Stimulated activated CD4-positive, alpha-beta T cell treated with anti-CD3 and anti-CD28 coated beads, Interleukin-4, amount 100 ng/mL, for 1 hour (primary cell): ENCODE measurements around the gene LRFN5.

Experiments used
- DNase-seq: peaks from one replicate; pipeline ENCODE4 v3.0.0-alpha.2; 2020

LRFN5 gene

DNA sequence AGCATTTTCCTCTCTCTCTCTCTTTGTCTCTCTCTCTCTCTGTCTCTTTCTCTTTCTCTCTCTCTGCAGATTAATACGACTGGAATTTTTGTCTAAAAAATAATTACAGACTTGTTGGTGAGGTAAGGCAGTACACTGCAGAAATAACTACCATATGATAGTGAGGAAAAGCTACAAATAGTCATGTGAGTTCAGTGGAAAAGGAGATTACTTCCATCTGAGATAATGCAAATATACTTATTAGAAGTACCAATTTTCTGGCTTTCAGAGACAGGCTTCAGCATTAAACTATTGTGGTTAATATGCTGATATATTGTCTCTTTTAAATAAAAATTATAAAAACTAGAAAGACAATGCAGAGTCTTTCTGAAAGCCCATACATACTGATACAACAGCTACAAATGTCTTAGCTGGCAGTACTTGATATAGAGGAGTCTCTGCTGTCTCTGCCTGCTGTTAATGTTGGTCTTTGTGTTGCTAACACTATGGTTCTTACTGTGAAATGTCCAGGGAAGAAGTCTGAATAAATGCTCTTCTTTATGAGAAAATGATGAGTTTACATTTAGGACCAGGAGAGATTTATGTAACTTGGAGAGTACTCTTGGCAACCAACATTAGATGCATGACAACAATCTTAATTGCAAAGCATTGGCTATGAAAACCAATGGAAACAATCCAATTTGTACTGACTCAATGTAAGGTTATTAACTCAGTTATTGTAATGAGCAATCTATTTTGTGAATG is 167.0 kb downstream of the LRFN5 start:
- no peak for DNase-seq

DNA sequence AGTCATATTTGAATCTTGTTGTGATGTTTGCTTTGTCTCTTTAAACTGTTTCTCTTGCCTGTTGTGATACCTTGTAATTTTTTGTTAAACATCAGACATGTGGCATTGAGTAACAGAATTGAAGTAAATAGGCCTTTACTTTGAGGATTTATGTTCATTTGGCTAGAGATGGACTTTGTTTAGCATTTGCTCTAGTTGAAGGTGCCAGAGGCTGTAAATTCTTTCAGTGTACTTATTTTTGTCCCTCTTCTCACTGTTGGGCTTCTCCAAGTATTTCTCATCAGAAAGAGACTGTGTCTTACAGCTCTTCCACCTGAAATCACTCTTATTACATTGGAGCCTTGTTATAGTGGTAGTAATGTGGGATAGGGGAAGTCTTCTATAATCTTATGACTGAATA is 175.8 kb downstream of the LRFN5 start:
- DNase-seq, result no peak

DNA sequence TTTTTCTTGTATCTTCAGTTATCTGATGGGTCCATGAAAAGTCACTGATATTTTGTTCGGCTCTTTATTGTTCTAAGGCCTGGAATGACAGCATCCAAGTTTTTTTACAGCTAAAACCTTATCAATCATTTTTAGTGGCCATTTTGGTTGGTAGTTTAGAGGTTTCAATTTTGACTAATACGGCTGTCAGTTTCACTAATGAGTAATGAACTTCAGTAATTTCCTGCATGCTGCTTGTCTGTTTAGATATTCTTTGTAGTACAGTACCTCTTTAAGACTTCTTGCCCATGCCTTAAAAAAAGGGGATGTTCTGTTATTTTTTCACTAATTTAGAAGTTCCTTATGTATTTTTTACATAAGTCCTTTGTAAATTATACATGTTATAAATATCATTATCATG is 176.7 kb downstream of the LRFN5 start:
- no peak for DNase-seq

DNA sequence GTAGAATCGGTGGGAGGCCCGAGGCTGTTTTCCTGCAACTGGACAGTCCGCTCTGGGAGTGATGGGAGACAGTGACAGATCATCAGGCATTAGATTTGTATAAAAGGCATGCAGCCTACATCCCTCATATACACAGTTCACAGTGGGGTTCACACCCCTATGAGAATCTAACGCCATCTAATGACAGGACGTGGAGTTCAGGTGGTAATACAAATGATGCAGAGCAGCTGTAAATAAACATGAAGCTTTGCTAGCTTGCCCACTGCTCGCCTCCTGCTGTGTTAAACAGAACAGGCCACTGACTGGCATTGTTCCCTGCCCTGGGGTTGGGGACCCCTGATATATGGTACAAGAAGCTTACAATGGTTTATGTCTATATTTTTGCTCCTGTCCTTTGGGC is 179.0 kb downstream of the LRFN5 start:
- no peak for DNase-seq

DNA sequence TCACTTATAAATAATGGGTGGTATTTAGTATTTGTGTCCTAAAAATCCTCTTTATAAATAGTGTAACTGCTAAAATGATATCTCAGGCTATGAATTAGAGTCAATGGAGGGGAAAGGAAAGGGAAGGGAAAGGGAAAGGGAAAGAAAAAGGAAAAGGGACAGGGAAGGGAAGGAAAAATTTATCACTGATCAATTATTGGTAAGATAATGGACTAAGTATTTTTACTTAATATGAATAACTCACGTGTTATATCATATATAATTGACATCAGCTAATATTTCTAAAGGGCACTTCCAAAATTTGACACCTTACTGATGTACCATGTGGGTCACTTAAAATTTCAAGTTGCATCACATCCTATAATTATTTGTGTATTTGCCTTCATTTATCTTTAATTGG is 193.1 kb downstream of the LRFN5 start:
- DNase-seq, result no peak

DNA sequence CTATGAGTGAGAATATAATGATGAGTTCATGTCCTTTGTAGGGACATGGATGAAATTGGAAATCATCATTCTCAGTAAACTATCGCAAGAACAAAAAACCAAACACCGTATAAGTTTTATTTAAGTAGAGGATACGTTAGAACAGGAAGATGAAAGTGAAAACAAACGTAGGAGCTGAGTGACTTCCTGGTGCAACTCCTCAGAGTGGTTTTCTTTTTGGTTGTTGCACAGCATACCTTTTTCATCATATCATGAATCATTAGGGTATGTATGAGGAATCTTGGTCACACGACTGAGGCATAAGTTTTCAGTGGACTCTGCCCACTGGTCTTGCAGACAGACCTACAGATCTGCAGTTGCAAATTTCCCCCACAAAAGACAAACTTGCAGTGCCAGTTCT is 199.0 kb downstream of the LRFN5 start:
- no peak for DNase-seq

DNA sequence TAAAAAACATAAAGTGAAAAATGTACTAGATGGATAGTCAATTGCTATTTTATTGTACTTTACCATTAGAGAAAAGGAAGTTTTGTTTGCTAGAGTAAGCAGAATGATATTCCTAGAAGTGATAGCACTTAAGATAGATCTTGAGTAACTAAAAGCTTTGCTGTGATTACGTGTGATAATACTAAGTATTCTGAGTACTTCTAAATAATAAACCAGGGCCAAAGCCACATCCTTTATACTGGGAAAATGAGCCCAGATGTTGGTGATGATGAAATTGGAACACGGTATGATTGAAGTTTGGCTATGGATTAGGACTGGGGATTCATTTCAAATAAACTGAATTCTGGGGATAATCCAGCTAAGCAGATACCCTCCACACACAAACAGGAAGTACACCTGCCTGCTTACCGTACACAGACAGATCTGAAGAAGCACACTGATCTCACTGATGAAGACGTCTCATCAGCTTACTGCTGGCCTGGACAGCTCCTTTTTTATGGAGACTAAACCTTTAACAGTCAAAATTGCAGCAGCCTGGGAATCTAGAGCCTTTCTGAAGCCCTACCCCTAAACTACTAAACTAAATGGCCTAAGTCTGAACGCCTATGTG is 199.8 kb downstream of the LRFN5 start:
- no peak for DNase-seq

DNA sequence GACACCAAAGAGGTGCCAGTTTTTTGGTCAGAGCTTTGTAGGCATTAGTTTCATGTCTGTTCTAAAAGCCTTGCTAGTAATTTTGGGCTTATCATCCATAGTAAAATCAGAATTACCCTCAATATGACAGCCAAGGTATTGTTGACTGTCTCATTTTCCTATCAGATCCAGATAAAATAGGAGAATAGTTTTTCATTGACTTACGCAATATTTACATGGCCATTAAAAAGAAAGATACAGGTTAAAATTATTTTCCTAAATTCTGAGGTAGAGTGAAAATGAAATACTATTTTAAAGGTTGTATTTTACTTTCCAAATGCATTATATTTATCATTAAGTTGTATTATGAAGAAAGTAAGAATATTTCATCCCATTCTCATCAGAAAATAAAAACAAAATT is 203.7 kb downstream of the LRFN5 start:
- DNase-seq, result no peak

DNA sequence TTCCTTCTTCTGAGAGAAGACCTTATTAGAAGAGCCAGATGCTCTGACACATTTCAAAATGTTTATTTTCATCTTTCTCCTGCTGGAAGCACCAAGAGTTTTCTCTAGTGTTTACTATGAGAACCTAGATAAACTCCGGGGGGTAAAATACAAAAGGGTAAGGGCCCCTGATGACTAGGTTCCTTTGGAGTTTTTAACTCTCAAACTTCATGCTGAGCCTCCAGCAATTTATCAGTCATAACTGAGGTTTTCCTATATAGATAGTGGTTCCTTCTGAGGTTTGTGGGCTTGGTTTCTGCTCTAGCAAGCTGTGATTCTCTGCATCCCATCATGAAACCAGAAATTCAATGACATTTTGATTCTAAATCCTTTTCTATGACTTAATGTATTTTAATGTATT is 210.9 kb downstream of the LRFN5 start:
- no peak for DNase-seq

DNA sequence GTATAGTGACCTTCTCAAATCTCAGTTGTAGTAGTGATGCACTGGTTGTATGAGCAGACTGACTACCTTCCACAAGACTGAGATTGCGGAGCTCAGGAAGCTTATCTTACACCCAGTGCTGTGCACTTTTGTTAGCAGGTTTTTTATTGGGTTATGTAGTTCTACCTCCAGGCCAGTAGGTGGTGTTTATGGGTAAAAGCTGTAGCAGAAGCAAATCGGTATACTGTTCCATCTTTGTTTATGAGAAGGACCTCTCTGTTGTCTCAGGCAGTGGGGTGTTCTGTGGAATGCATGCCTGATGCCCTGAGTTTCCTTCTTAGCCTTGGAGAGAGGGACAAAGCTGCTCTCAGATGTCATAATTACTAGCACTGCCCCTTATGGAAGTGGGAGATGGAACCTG is 217.8 kb downstream of the LRFN5 start:
- DNase-seq, result no peak

DNA sequence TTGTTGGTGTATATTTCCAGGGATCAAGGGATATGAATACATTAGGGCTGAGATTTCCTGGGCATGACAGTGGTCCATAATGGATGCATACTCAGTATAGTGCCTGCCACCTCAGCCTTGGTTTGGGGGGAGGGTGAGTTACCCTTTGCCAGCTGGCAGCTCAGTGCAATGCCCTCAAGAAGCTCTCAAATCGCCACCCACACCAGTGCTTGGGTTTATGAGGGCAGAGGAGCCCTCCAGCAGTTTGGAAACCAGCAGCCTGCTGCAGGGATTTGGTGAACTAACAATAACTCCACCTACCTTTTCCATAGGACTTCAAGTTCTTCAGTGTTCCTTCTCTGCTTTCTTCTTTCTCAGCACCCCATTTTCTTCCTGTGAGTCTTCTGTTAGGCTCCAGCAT is 218.9 kb downstream of the LRFN5 start:
- no peak for DNase-seq

DNA sequence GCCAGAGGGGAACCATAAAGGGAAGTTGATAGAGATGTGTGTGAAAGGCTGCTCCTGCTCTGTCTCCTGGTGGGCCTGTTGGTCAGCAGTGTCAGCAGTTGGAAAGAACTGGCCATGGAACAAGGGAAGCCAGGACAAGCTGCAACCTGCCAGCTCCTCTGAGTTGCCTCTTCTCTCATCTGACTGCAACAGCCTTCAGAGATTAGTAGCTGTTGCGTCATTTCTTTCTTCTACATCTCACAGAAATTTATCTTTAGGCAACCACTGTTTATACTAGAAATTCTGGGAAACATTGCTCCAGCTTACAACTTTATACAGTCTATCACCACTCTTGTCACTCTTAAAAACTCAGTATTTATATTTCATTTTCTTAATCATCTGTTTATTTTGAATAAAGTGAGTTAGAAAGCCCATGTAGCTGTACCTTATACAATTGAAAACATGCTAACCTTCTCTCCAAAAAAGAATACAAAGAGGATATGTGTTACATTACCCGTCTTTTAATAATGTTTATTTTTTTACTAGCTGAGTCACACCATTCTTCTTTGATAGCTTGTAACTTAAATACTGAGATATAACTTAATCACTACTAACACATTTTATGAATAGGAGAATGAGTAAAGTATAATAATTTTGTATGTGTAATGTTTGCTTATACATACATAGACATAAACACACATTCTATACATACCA is 224.2 kb downstream of the LRFN5 start:
- DNase-seq, result no peak

DNA sequence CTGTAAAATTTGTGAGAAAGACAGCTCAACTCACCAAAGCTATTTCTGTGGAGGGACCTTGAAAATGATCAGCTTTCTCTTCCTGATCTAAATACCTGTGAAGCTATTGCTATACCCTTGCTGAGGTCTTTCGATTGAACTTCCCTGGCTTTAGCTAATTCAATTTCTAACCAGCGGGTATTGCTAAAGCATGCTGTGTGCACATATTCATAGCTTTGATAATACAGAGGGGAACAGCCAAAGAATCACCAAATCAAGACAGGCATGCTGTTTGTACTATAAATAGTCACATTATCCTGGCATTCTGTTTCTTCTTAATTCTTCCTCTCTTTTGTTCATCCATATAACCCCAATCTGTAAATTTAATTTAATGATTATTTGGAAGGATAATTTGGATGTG is 233.0 kb downstream of the LRFN5 start:
- no peak for DNase-seq

DNA sequence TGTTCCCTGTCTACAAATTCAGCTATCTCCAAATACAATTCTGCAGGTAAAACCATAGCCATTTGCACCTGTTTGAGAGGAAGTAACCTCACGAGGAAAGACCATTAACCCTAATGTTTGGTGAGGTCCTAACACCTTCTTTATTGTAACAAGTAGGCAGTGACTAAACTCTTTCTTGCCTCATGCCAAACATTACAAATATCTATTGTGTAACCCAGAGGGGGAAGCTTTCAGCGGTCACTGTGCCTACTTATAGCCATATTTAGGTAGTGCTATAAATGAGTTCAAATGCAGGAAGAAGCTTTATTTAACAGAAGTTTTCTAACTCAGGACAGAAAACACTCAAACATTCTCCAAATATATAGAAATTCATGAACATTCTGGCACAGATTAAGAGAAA is 252.7 kb downstream of the LRFN5 start:
- DNase-seq, result no peak

DNA sequence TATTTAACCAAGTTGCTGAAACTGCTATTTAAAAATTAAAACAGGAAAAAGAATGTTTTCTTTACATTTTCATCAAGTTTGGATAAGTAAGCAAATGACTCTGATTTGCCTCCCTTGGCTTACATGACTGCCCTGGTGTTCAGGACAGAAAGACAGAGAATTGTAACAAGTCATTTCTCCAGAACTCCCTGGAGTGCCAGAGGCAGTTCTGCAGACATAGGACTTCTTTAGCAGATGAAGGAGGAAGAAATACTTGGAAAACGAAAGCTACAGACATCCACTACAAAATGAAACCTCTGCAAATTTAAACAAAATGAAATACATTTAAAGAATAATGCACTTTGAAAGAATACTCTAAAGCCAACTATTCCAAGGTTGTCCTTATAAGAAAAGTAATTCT is 253.9 kb downstream of the LRFN5 start:
- DNase-seq, result no peak

DNA sequence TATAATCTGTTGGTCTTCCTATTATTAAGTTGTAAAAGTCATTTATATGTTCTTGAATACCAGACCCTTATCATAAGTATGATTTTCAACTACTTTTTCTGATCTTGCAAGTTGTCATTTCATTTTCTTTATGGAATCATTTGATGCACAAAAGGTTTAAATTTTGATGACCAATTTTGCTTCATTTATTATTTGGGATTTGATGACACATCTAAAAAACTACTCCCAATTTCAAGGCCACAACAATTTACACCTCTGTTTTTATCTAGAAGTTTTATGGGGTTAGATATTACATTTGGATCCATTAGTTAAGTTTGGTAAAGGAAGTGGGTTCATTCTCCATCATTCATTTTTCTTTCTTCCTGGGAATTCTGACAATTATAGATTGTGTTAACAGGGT is 259.2 kb downstream of the LRFN5 start:
- DNase-seq, result no peak

DNA sequence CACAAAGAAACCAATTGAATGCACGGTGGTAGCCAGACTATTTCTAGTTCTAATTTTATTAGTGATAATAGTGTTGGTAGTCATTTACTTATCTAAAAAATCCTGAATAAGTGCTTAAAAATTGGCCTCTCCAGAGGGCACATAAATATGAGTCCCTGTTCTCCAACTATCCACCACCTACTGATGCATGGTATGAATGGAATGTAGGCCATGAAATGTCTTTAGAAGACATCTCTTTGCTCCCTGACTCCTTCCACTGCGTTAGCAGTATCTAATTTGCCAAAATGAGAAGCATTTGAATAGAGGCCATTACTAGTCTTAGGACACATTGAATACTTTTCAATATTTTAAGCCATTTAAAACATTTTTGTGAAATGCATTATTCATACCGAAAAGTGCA is 261.7 kb downstream of the LRFN5 start:
- DNase-seq, result no peak

DNA sequence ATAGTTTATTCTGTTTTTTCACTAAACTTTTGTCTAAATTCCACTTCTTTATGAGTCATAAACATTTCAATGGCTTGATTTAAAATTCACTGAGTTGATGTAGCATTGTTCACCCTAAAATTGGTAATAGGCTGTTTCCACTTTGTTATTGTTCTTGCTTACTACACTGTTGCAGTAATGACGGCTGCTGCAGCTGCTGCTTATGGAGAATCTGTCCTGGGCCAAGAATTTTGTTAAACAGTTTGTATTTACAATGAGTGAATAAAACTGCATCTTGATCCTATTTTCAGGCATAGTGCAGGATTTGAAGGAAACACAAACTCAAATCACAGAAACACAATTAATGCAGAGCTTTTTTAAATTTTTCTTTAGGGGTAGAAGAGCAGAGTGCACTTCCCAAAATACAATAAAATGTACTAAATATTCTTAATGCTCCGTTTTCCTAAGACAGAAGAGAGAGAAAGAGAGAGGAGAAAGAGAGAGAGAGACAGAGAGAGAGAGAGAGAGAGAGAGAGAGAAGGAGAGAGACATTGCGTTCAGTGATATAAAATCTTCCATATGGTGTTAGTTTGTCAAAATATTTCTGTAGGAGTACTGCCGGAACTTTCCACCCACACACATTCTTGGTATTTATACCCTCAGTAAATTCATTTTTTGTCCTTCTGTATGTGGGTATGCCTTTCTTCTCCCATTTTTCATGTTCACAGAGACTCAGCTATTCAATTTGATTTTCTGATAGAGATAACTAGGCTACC is 266.4 kb downstream of the LRFN5 start:
- no peak for DNase-seq

DNA sequence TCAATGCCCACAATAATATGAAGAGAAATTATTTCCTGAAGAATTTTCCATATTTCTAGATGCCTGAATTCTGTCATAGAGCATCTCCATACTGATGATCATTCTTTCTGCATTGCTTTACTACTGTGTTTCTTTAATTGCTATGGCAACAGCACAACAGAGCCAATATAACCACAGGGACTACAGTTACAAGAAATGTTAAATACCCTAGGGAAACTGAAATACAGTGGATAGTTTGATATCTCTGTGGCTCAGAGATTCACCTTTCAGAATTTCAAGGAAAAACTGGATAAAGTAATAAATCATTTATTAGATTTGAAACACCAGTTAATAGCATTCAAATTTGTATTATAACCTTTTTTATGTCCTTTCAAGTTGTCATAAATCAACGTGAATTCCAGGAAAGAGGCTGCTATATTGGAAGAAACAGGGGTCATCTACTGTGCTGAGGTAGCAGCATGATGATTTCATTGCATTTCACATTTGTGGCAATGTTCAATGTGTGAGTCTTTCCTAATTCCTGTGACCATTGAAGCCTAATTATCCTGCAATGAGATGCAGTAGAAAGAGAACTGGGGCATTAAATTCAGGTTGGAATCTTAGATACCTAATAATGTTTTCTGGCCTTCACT is 267.1 kb downstream of the LRFN5 start:
- no peak for DNase-seq

DNA sequence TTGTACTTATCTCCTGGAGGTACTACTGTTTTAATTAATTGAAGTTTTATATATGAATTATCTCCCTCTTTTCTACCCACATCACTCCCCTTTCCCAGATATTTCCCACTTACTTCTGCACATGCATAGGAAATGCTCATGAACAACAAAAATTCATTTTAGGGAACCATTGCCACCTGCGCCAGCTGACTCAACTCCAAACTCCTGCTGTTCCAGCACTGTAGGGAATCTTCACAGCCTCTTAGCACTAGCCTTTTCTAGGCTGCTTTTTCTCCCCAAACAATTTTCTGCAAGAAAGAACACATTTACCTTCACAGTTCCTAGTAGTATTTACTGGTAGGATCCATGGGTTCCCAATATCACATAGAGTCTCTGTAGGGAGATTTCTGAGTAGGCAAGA is 268.4 kb downstream of the LRFN5 start:
- no peak for DNase-seq

DNA sequence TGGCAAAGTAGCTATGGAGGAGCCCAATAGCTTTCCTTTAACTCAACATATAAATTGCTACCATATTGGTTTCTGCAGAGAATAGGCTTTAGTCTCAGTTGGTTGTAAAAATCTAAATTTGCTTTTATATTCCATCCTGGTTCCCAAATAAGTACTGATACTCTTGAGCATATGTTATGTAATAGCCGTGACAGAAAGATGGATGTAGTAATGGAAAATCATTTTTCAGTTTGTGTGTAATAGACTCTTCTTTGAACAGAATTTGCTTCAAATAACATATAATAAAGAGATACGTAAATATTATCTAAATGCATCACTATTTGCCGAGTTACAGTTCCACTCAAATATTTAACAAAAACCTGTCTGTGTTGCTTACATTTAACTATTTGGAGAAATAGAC is 271.6 kb downstream of the LRFN5 start:
- no peak for DNase-seq

DNA sequence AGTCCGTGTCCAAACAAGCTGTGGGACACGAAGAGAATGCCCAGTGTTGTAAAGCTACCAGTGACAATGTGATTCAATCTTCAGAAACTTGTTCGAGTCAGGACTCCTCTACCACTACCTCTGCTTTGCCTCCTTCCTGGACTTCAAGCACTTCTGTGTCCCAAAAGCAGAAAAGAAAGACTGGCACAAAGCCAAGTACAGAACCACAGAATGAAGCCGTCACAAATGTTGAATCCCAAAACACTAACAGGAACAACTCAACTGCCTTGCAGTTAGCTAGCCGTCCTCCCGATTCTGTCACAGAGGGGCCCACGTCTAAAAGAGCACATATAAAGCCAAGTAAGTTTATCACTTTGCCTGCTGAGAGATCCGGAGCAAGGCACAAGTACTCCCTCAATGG is 284.9 kb downstream of the LRFN5 start:
- no peak for DNase-seq

DNA sequence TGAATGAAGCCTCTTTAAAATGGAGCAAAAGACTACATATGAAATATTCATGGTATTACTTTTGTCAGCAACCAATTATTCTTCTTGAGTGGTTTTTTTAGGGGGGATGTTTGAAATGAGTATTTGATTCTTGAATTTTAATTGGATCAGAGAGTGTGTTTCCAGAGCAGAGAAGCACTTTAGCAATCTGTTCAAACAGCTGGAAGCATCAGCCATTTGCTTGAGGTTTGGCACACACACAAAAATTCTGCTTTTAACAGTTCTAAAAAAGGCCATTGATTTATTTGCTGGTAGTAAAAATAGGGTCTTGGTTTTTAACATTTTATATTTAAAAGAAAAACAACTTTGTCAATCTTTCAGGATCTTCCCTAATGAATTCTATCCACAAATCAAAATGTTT is 292.7 kb downstream of the LRFN5 start:
- DNase-seq, result no peak
